ENCODE measurements around the gene PIPOX.

PIPOX gene

GRCh38 chr17:29048440-29049368 lies 5.8 kb downstream of the PIPOX start:
- DNase-seq, result peak; percentile 34

- DNase-seq, result no peak
Measured at GRCh38 chr17:29049541-29050145, 6.7 kb downstream of the PIPOX start.

GRCh38 chr17:29050176-29050575 lies 7.2 kb downstream of the PIPOX start:
- DNase-seq, result no peak

GRCh38 chr17:29051194-29051593 lies 8.3 kb downstream of the PIPOX start:
- no peak for DNase-seq

- DNase-seq, result peak; percentile 43
Measured at GRCh38 chr17:29051731-29052130, 8.8 kb downstream of the PIPOX start.

- DNase-seq, result no peak
Measured at GRCh38 chr17:29054835-29055234, 11.9 kb downstream of the PIPOX start.

GRCh38 chr17:29057361-29057760 lies 14.4 kb downstream of the PIPOX start:
- DNase-seq, result no peak

GRCh38 chr17:29058391-29058790 lies 15.4 kb downstream of the PIPOX start:
- no peak for DNase-seq

- peak; percentile 76 for DNase-seq
Measured at GRCh38 chr17:29059281-29059680, 16.3 kb downstream of the PIPOX start.

GRCh38 chr17:29060475-29060874 lies 17.5 kb downstream of the PIPOX start:
- DNase-seq, result no peak

- DNase-seq, result no peak
Measured at GRCh38 chr17:29061036-29061435, 18.1 kb downstream of the PIPOX start.

- DNase-seq, result no peak
Measured at GRCh38 chr17:29062215-29062614, 19.3 kb downstream of the PIPOX start.

GRCh38 chr17:29063992-29064391 lies 21.1 kb downstream of the PIPOX start:
- no peak for DNase-seq

- no peak for DNase-seq
Measured at GRCh38 chr17:29066047-29066446, 23.1 kb downstream of the PIPOX start.

- DNase-seq, result no peak
Measured at GRCh38 chr17:29066606-29067005, 23.7 kb downstream of the PIPOX start.

- DNase-seq, result no peak
Measured at GRCh38 chr17:29068818-29069217, 25.9 kb downstream of the PIPOX start.

- no peak for DNase-seq
Measured at GRCh38 chr17:29069526-29070041, 26.6 kb downstream of the PIPOX start.

- no peak for DNase-seq
Measured at GRCh38 chr17:29070308-29070707, 27.4 kb downstream of the PIPOX start.

GRCh38 chr17:29070781-29071180 lies 27.8 kb downstream of the PIPOX start:
- no peak for DNase-seq

- no peak for DNase-seq
Measured at GRCh38 chr17:29071303-29071702, 28.4 kb downstream of the PIPOX start.

- DNase-seq, result no peak
Measured at GRCh38 chr17:29073045-29073444, 30.1 kb downstream of the PIPOX start.

- DNase-seq, result no peak
Measured at GRCh38 chr17:29073520-29073919, 30.6 kb downstream of the PIPOX start.

- no peak for DNase-seq
Measured at GRCh38 chr17:29074488-29074887, 31.5 kb downstream of the PIPOX start.

GRCh38 chr17:29076087-29076486 lies 33.1 kb downstream of the PIPOX start:
- DNase-seq, result no peak
